Chondrocyte (in vitro differentiated cells): ENCODE measurements around the gene DDX4. TPM values are rescaled to one million over a fixed set of nuclear protein-coding genes. Genes with fewer than 3 reads are reported as not detected.

Experiments
- DNase-seq: peaks from one replicate; pipeline ENCODE4 v3.0.0; 2021; ENCODE audit warnings: mixed read lengths, low spot score
- H3K27ac Mint-ChIP-seq: one replicate; pipeline ENCODE4 v1.8.0; 2021; ENCODE audit warnings: mild to moderate bottlenecking, moderate library complexity, mixed read lengths; ENCODE audit not compliant: unreplicated experiment
- H3K27me3 Mint-ChIP-seq: 2 replicates; pipeline ENCODE4 v1.8.0; 2021; ENCODE audit warnings: low read depth, mixed read lengths
- H3K36me3 Mint-ChIP-seq: 2 replicates; pipeline ENCODE4 v1.8.0; 2021; ENCODE audit warnings: low read depth, mixed read lengths
- H3K4me1 Mint-ChIP-seq: 2 replicates; pipeline ENCODE4 v1.8.0; 2021; ENCODE audit warnings: low read depth, mild to moderate bottlenecking, mixed read lengths
- H3K4me3 Mint-ChIP-seq: one replicate; pipeline ENCODE4 v1.8.0; 2021; ENCODE audit warnings: mild to moderate bottlenecking, moderate library complexity, mixed read lengths; ENCODE audit not compliant: unreplicated experiment
- H3K9me3 Mint-ChIP-seq: 2 replicates; pipeline ENCODE4 v1.8.0; 2021; ENCODE audit warnings: low read depth, mixed read lengths
- CTCF ChIP-seq: fragments of 200-600 bp; sonication (generic); IDR thresholded peaks from 2 replicates; pipeline ENCODE4 v1.5.0; 2021; ENCODE audit warnings: antibody characterized with exemption, mild to moderate bottlenecking, moderate library complexity
- total RNA-seq: library from RNA; stranded (reverse); gene quantifications from 3 replicates; pipeline ENCODE4 v1.2.1, GENCODE V29; 2021

Gene DDX4
- total RNA-seq, 1 donor from 2014 or later, result not detected

- Mint-ChIP-seq H3K27ac (no peak overlapping the region), H3K9me3 (no peaks in the 10 kb centered on the region), H3K36me3 (peaks cover 5% of the 10 kb centered on the region), H3K27me3 (no peaks in the 10 kb centered on the region), H3K4me1 (peaks cover 25% of the 10 kb centered on the region), H3K4me3 (no peak overlapping the region)
- no peak for TF ChIP-seq CTCF
- no peak for DNase-seq
These were observed 29.1 kb upstream of the DDX4 start for GRCh38 chr5:55708732-55709131.

DNA sequence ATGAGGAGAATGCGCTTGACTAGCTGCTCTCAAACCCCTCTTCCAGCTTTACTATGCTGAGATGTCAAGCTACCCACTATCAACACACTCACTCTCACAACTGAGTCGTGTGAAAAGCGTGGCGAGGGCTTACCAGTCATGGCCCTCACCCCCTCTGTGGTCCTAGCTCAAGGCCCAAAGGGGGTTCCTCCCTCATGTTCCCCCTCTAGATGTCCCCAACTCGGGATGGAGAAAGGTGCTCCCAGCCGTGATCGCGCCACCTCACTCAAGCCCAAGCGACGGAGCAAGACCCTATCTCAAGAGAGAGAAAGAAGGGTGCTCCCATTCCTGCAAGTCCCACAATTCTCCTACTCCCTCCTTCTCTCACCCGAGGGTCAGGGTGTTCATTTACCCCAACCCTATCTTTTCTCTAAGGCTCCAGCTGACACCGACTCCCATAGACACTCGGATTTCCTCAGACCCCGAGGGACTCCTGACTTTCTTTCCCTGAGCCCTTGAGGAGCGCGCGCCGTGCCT is 26.3 kb upstream of the DDX4 start:
- TF ChIP-seq CTCF, result no peak
- Mint-ChIP-seq H3K9me3 (peaks cover 12% of the 10 kb centered on the region), H3K4me1 (peaks cover 36% of the 10 kb centered on the region), H3K4me3 (peak overlapping the region; percentile 100), H3K36me3 (peaks cover 5% of the 10 kb centered on the region), H3K27ac (peak overlapping the region; percentile 96), H3K27me3 (no peaks in the 10 kb centered on the region)
- DNase-seq, result no peak

DNA sequence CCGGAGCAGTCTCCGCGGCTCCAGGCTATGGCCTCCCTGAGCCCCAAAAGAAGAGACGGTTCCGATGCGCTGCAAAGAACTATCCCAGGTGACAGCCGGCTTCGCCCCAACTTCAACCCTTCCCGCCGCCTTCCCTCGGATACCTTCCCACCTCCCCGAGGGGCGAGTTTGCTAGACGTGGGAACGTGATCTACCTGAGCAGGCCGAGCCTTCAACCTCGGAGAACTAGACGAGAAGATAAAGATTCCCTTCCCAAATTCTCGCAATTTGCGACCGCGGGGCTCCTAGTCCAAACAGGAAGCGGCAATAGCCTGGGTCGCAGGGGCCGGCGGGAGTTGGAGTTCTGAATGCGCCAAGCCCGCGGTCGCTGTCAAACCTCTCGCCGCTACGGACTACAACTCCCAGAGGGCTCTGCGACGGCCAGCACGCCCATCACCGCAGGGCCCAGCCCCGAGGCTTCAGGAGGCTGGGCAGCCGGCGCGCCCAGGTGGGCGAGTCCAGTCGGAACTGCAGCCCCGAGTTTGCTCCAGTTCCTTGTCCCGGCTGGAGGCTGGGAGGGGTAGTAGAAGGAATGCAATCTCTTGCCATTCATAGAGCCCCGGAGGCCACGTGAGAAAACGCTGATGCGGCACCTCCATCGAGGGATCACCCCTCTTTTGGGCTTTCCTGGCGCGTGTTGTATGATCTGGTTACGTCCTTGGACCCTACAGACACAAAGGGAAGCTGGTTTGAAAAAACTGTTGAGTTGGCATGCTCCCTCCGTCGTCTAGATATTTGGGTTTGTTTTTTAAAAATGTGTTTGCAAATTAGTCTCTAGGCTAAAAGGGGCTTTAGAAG is 25.6 kb upstream of the DDX4 start, which contains the start of gene SLC38A9:
SLC38A9 (minus strand) TSS at position 302 of the 837 bp plus-strand sequence. CDS start 14,366 bp downstream, outside the sequence.
- Mint-ChIP-seq H3K9me3 (peaks cover 18% of the 10 kb centered on the region), H3K4me3 (peak within 1 kb of the TSS; percentile 100), H3K4me1 (peaks cover 36% of the 10 kb centered on the region), H3K27ac (peak within 1 kb of the TSS; percentile 96), H3K36me3 (peaks cover 5% of the 10 kb centered on the region), H3K27me3 (no peaks in the 10 kb centered on the region)
- peak; percentile 97 for DNase-seq
- TF ChIP-seq CTCF, result no peak

DNA sequence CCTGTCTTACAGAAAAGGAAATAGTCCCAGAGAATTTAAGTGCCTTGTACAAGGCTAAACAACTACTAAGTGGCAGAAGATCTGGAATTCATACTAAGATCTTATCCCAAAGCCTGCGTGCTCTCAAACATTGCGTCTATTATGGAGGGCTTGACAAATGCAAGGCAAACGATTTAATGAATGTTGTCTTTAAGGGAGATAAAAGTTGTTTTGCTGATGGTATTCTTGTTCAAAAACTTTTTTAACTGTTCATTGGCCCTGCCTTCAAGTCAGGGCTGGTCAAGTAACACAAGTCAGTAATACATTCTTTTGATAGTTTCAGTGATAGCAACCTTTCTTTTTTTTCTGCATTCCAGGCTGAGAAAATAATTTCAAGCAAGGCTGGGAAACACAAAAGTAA is 24.0 kb upstream of the DDX4 start:
- Mint-ChIP-seq H3K27ac (peak overlapping the region; percentile 76), H3K36me3 (peaks cover 4% of the 10 kb centered on the region), H3K9me3 (peaks cover 20% of the 10 kb centered on the region), H3K4me1 (peaks cover 36% of the 10 kb centered on the region), H3K4me3 (peak overlapping the region; percentile 0), H3K27me3 (no peaks in the 10 kb centered on the region)
- TF ChIP-seq CTCF, result no peak
- no peak for DNase-seq

DNA sequence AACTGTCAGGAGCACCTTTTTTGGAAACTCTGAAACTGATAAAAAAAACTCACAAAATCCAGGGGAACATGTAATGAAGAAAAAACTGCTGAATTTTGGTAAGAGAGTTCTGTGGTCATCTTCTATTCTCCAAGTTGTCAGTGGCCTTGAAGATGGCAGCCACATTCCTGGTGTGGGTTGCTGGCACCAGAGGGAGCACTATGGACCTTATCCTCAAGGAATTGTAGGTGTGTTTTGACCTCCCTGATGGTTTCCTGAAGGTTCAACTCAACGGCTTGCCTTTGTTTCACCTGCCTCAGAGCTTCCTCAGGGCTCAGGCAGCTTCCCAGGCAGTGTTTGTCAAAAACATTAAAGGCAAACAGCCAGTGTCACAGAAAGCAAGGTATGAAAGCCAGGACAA is 23.5 kb upstream of the DDX4 start:
- peaks cover 2% of the 10 kb centered on the region for H3K36me3 Mint-ChIP-seq
- H3K4me1 Mint-ChIP-seq, result peaks cover 32% of the 10 kb centered on the region
- H3K4me3 Mint-ChIP-seq, result no peak overlapping the region
- peak overlapping the region; percentile 76 for H3K27ac Mint-ChIP-seq
- no peak for DNase-seq
- TF ChIP-seq CTCF, result peak; percentile 45
- peaks cover 20% of the 10 kb centered on the region for H3K9me3 Mint-ChIP-seq
- H3K27me3 Mint-ChIP-seq, result no peaks in the 10 kb centered on the region
